ENCODE results near the gene PRLR. TPM values are rescaled to one million over a fixed set of nuclear protein-coding genes. Genes with fewer than 3 reads are reported as not detected.

Gene PRLR
- total and polyA plus RNA-seq, 2 of the 13 experiments (the other 11 are each of a cell fraction or from before 2014, with no cell fraction given), result 12.2 to 13.3 TPM

- no peak for TF ChIP-seq DR1 (CRISPR knock-in tag; IDR thresholded peaks at IDR 0.05)
- TF ChIP-seq, protein P1, sequence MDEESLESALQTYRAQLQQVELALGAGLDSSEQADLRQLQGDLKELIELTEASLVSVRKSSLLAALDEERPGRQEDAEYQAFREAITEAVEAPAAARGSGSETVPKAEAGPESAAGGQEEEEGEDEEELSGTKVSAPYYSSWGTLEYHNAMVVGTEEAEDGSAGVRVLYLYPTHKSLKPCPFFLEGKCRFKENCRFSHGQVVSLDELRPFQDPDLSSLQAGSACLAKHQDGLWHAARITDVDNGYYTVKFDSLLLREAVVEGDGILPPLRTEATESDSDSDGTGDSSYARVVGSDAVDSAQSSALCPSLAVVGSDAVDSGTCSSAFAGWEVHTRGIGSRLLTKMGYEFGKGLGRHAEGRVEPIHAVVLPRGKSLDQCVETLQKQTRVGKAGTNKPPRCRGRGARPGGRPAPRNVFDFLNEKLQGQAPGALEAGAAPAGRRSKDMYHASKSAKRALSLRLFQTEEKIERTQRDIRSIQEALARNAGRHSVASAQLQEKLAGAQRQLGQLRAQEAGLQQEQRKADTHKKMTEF (CRISPR knock-in tag; IDR thresholded peaks at IDR 0.05), result no peak
- TF ChIP-seq MAFF (IDR thresholded peaks at IDR 0.05; ENCODE audit: low read depth, low read length), result no peak
- no peak for TF ChIP-seq ZFP36L1 (CRISPR knock-in tag; IDR thresholded peaks at IDR 0.05)
- TF ChIP-seq, protein P2, sequence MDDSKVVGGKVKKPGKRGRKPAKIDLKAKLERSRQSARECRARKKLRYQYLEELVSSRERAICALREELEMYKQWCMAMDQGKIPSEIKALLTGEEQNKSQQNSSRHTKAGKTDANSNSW (CRISPR knock-in tag; IDR thresholded peaks at IDR 0.05; ENCODE audit: borderline replicate concordance), result no peak
Observed at GRCh38 chr5:35151146-35151920, 79.0 kb downstream of the PRLR start (continued).

DNA sequence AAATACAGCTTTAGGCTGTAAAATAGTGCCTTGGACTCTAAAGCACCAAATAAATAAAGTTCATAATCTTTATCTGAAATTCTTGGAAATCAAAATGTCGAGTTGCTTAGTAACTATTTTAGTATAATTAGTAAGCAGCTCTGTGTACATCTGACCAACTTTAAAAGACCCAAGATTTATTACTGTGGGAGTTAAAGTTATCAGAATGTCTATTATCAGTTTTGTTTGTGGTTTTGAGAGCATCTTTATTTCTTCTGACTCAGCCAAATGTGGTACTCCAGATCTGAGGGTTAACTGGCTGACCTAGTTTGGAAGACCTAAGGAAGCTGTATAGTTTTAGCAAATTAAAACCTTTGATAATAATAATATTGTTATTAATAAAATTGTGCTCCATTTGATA is 81.2 kb downstream of the PRLR start:
- BruUV-seq (replicated peaks), result no TSS peak
- intact Hi-C loops (cut with micrococcal nuclease; ENCODE audit: unreplicated experiment), result no loop called here

More for the DNA sequence above, 81.2 kb downstream of the PRLR start:
- Histone ChIP-seq H3K4me3 (replicated peaks in 1 of 3; ENCODE audit: insufficient read depth in 1 of 3, low read depth in 2 of 3, low read length in 3 of 3) (no peak overlapping the region), H2AFZ (ENCODE audit: low read length) (no peak overlapping the region), H3K9me3 (ENCODE audit: low read length) (no peaks in the 10 kb centered on the region), H3K4me2 (ENCODE audit: low read depth, low read length) (no peak overlapping the region), H3K27me3 (ENCODE audit: control insufficient read depth in 1 of 2, insufficient read depth in 2 of 2, low read length in 2 of 2) (no peaks in the 10 kb centered on the region), H4K20me1 (ENCODE audit: insufficient read depth, low read length) (no peaks in the 10 kb centered on the region), H3K27ac (ENCODE audit: extremely low read length, insufficient read depth, low read length) (no peak overlapping the region), H3K4me1 (ENCODE audit: insufficient read depth, low read length) (no peaks in the 10 kb centered on the region), H3K36me3 (replicated peaks in 1 of 2; ENCODE audit: control insufficient read depth in 1 of 2, insufficient read depth in 2 of 2, low read length in 2 of 2) (no peaks in the 10 kb centered on the region), H3K79me2 (ENCODE audit: insufficient read depth, low read length) (no peaks in the 10 kb centered on the region), H3K9ac (ENCODE audit: insufficient read depth, low read depth, low read length) (no peak overlapping the region)
- in situ Hi-C loops (cut with HindIII; ENCODE audit: extremely low pct_ligation_motif_present, low pct_unique_long_range_greater_than_20kb), result no loop called here
- ChIA-PET CTCF (ENCODE audit: low intra/inter-chr PET ratio, low total read pairs) (no interaction called here), POLR2A (no interaction called here)
- WGBS (ENCODE audit: low lambda C conversion rate), result 77% methylated on average over 1 of the region's 1 CpG
- FAIRE-seq (no peak), DNase-seq (ENCODE audit: low spot score) (no peak), ATAC-seq (no peak)
- TF ChIP-seq FOXK2 (IDR thresholded peaks at IDR 0.05) (no peak), ZNF275 (CRISPR knock-in tag; IDR thresholded peaks at IDR 0.05; ENCODE audit: borderline replicate concordance) (no peak), MIER3 (CRISPR knock-in tag; IDR thresholded peaks at IDR 0.05; ENCODE audit: borderline replicate concordance) (no peak), ZFP62 (CRISPR knock-in tag; IDR thresholded peaks at IDR 0.05) (no peak), ZNF724P (CRISPR knock-in tag; IDR thresholded peaks at IDR 0.05; ENCODE audit: borderline replicate concordance) (no peak), U2AF2 (IDR thresholded peaks at IDR 0.05; ENCODE audit: low read depth, low read length) (no peak)
